ENCODE data around the gene SERTM2. TPM values are rescaled to one million over a fixed set of nuclear protein-coding genes. Genes with fewer than 3 reads are reported as not detected.

SERTM2 gene
- total and polyA plus RNA-seq, 2 experiments from 2014 or later: 0.27 to 0.59 TPM

DNA sequence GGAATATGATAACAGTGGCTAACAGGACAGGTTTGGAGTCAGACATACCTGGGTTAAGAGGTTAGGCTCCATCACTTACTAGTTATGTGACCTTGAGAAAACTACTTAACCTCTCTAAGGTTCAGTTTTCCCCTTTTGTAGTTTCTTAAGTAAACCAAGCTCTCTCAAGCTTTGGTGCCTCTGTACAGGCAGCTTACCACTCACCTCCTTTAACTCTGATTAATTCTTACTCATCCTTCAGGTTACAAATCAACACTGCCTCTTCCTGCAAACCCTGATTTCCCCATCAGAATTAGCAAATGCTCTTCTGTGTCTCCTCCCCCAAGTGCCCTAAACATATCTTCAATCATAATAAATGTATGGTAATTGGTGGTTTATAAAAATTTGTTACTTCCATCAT, 3.5 kb upstream of the SERTM2 start:
- Mint-ChIP-seq H3K4me1 (peaks cover 14% of the 10 kb centered on the region), H3K4me3 (no peak overlapping the region), H3K9me3 (no peaks in the 10 kb centered on the region), H3K27ac (no peak overlapping the region), H3K36me3 (ENCODE audit: low read depth) (no peaks in the 10 kb centered on the region), H3K27me3 (ENCODE audit: insufficient read depth, low read depth, poor library complexity) (no peaks in the 10 kb centered on the region)
- H3K36me3 ChIP-seq (ENCODE audit: insufficient read depth): no peaks in the 10 kb centered on the region
- H3K9me2 ChIP-seq (ENCODE audit: insufficient read depth): no peaks in the 10 kb centered on the region
- H4K20me1 ChIP-seq (replicated peaks; ENCODE audit: insufficient read depth): no peaks in the 10 kb centered on the region
- H3K4me3 ChIP-seq: no peak overlapping the region
- DNase-seq (ENCODE audit: low spot score) (no peak), ATAC-seq (no peak)
- no peaks in the 10 kb centered on the region for H3K79me2 ChIP-seq (replicated peaks; ENCODE audit: insufficient read depth)
- no peaks in the 10 kb centered on the region for H3F3A ChIP-seq (replicated peaks; ENCODE audit: low read depth)
- no peak overlapping the region for H3K27ac ChIP-seq (ENCODE audit: low read depth)
- H3K27me3 ChIP-seq (ENCODE audit: insufficient read depth): no peaks in the 10 kb centered on the region
- TF ChIP-seq POLR2AphosphoS5 (IDR thresholded peaks at IDR 0.05; ENCODE audit: low read depth) (no peak), EZH2 (IDR thresholded peaks at IDR 0.05; ENCODE audit: low read depth, unreplicated experiment) (no peak), ZNF114 (CRISPR knock-in tag; IDR thresholded peaks at IDR 0.05) (no peak), ZNF331 (CRISPR knock-in tag; IDR thresholded peaks at IDR 0.05; ENCODE audit: low read depth) (no peak), STAT1 (IDR thresholded peaks at IDR 0.05; ENCODE audit: unreplicated experiment) (no peak), JUNB (IDR thresholded peaks at IDR 0.05; ENCODE audit: unreplicated experiment) (no peak), EZH2phosphoT487 (IDR thresholded peaks at IDR 0.05; ENCODE audit: unreplicated experiment) (no peak), CREB1 (CRISPR knock-in tag; IDR thresholded peaks at IDR 0.05; ENCODE audit: low read depth) (no peak), NANOG (IDR thresholded peaks at IDR 0.05; ENCODE audit: borderline replicate concordance) (no peak)
- TF ChIP-seq, protein P1, sequence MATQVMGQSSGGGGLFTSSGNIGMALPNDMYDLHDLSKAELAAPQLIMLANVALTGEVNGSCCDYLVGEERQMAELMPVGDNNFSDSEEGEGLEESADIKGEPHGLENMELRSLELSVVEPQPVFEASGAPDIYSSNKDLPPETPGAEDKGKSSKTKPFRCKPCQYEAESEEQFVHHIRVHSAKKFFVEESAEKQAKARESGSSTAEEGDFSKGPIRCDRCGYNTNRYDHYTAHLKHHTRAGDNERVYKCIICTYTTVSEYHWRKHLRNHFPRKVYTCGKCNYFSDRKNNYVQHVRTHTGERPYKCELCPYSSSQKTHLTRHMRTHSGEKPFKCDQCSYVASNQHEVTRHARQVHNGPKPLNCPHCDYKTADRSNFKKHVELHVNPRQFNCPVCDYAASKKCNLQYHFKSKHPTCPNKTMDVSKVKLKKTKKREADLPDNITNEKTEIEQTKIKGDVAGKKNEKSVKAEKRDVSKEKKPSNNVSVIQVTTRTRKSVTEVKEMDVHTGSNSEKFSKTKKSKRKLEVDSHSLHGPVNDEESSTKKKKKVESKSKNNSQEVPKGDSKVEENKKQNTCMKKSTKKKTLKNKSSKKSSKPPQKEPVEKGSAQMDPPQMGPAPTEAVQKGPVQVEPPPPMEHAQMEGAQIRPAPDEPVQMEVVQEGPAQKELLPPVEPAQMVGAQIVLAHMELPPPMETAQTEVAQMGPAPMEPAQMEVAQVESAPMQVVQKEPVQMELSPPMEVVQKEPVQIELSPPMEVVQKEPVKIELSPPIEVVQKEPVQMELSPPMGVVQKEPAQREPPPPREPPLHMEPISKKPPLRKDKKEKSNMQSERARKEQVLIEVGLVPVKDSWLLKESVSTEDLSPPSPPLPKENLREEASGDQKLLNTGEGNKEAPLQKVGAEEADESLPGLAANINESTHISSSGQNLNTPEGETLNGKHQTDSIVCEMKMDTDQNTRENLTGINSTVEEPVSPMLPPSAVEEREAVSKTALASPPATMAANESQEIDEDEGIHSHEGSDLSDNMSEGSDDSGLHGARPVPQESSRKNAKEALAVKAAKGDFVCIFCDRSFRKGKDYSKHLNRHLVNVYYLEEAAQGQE (IDR thresholded peaks at IDR 0.05; ENCODE audit: unreplicated experiment): no peak
- TF ChIP-seq, protein P2, sequence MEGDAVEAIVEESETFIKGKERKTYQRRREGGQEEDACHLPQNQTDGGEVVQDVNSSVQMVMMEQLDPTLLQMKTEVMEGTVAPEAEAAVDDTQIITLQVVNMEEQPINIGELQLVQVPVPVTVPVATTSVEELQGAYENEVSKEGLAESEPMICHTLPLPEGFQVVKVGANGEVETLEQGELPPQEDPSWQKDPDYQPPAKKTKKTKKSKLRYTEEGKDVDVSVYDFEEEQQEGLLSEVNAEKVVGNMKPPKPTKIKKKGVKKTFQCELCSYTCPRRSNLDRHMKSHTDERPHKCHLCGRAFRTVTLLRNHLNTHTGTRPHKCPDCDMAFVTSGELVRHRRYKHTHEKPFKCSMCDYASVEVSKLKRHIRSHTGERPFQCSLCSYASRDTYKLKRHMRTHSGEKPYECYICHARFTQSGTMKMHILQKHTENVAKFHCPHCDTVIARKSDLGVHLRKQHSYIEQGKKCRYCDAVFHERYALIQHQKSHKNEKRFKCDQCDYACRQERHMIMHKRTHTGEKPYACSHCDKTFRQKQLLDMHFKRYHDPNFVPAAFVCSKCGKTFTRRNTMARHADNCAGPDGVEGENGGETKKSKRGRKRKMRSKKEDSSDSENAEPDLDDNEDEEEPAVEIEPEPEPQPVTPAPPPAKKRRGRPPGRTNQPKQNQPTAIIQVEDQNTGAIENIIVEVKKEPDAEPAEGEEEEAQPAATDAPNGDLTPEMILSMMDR (conservative IDR thresholded peaks at IDR 0.05; ENCODE audit: low read depth in 2 of 2): no peak
- TF ChIP-seq, protein P3, sequence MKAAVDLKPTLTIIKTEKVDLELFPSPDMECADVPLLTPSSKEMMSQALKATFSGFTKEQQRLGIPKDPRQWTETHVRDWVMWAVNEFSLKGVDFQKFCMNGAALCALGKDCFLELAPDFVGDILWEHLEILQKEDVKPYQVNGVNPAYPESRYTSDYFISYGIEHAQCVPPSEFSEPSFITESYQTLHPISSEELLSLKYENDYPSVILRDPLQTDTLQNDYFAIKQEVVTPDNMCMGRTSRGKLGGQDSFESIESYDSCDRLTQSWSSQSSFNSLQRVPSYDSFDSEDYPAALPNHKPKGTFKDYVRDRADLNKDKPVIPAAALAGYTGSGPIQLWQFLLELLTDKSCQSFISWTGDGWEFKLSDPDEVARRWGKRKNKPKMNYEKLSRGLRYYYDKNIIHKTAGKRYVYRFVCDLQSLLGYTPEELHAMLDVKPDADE (IDR thresholded peaks at IDR 0.05): no peak
- TF ChIP-seq, protein P4, sequence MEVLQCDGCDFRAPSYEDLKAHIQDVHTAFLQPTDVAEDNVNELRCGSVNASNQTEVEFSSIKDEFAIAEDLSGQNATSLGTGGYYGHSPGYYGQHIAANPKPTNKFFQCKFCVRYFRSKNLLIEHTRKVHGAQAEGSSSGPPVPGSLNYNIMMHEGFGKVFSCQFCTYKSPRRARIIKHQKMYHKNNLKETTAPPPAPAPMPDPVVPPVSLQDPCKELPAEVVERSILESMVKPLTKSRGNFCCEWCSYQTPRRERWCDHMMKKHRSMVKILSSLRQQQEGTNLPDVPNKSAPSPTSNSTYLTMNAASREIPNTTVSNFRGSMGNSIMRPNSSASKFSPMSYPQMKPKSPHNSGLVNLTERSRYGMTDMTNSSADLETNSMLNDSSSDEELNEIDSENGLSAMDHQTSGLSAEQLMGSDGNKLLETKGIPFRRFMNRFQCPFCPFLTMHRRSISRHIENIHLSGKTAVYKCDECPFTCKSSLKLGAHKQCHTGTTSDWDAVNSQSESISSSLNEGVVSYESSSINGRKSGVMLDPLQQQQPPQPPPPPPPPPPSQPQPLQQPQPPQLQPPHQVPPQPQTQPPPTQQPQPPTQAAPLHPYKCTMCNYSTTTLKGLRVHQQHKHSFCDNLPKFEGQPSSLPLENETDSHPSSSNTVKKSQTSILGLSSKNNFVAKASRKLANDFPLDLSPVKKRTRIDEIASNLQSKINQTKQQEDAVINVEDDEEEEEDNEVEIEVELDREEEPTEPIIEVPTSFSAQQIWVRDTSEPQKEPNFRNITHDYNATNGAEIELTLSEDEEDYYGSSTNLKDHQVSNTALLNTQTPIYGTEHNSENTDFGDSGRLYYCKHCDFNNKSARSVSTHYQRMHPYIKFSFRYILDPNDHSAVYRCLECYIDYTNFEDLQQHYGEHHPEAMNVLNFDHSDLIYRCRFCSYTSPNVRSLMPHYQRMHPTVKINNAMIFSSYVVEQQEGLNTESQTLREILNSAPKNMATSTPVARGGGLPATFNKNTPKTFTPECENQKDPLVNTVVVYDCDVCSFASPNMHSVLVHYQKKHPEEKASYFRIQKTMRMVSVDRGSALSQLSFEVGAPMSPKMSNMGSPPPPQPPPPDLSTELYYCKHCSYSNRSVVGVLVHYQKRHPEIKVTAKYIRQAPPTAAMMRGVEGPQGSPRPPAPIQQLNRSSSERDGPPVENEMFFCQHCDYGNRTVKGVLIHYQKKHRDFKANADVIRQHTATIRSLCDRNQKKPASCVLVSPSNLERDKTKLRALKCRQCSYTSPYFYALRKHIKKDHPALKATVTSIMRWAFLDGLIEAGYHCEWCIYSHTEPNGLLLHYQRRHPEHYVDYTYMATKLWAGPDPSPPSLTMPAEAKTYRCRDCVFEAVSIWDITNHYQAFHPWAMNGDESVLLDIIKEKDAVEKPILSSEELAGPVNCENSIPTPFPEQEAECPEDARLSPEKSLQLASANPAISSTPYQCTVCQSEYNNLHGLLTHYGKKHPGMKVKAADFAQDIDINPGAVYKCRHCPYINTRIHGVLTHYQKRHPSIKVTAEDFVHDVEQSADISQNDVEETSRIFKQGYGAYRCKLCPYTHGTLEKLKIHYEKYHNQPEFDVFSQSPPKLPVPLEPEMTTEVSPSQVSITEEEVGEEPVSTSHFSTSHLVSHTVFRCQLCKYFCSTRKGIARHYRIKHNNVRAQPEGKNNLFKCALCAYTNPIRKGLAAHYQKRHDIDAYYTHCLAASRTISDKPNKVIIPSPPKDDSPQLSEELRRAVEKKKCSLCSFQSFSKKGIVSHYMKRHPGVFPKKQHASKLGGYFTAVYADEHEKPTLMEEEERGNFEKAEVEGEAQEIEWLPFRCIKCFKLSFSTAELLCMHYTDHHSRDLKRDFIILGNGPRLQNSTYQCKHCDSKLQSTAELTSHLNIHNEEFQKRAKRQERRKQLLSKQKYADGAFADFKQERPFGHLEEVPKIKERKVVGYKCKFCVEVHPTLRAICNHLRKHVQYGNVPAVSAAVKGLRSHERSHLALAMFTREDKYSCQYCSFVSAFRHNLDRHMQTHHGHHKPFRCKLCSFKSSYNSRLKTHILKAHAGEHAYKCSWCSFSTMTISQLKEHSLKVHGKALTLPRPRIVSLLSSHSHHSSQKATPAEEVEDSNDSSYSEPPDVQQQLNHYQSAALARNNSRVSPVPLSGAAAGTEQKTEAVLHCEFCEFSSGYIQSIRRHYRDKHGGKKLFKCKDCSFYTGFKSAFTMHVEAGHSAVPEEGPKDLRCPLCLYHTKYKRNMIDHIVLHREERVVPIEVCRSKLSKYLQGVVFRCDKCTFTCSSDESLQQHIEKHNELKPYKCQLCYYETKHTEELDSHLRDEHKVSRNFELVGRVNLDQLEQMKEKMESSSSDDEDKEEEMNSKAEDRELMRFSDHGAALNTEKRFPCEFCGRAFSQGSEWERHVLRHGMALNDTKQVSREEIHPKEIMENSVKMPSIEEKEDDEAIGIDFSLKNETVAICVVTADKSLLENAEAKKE (CRISPR knock-in tag; IDR thresholded peaks at IDR 0.05): no peak
- peaks cover 22% of the 10 kb centered on the region for H3K4me1 ChIP-seq (ENCODE audit: insufficient read depth)
- no peak overlapping the region for H3K4me2 ChIP-seq
- H2AFZ ChIP-seq: no peak overlapping the region

Data from GM23338 (cell line).